GM12892 (cell line): ENCODE results near the gene MAPKAPK2.

Source experiments
- POLR2A ChIP-seq: IDR thresholded peaks from 2 replicates; pipeline ENCODE4 v1.6.1; 2011; ENCODE audit warnings: low read depth, low read length, control low read depth
- POLR2AphosphoS5 ChIP-seq: IDR thresholded peaks from 2 replicates; pipeline ENCODE4 v1.6.1; 2011; ENCODE audit warnings: low read depth, low read length, control low read depth
- TAF1 ChIP-seq: IDR thresholded peaks from 2 replicates; pipeline ENCODE4 v1.6.1; 2011; ENCODE audit warnings: low read depth, mild to moderate bottlenecking, control low read depth, low read length, borderline replicate concordance

GRCh38 chr1:206742719-206743383, 58.1 kb downstream of the MAPKAPK2 start:
- no peak for TF ChIP-seq POLR2AphosphoS5
- no peak for TF ChIP-seq TAF1
- no peak for TF ChIP-seq POLR2A
